HG02973 (cell line): ENCODE data around the gene NELFA.

Experiments
- ATAC-seq: cut with Tn5 transposase; IDR thresholded peaks from one replicate; pipeline ENCODE4 v1.9.1; 2021; ENCODE audit warnings: moderate library complexity; ENCODE audit not compliant: unreplicated experiment

The NELFA gene

GRCh38 chr4:1982124-1983052, 26.4 kb downstream of the NELFA start:
- ATAC-seq: no peak

DNA sequence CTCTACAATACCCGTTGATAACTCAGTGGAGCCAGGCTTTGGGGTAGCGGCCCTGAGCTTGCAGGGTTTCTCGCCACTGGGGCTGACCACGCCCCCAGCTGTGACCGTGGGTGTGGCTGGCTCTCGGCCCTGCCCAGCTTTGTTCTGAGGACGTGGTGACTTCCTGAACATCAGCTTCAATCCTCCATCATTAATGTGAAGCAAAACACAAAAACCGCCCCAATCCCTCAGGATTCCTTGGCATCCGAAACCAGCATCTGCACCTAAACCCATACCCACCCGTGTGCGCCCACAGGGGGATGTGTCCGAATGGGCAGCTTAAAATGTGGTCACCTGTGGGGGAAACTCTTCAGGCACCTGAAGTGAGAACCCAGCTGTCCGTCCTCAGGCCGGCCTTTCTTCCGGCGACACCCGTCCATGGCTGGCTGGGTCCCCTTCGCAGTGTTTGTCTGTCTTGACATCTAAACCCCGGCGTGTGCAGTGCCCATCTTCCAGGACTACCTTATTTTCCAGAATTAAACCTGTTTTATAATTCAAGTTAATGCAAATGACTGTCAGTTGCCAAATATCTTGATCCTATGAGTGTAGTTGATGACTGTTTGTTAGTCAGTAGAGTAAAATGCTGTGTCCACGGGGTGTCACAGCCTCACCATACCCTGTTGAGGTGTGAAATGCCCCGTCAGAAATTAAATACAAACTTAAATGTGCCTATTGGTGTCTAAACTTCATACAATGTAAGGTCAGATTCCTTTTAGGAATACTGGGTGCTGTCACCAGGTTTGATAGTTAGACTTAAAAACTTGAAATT, 27.3 kb downstream of the NELFA start:
- ATAC-seq: no peak

DNA sequence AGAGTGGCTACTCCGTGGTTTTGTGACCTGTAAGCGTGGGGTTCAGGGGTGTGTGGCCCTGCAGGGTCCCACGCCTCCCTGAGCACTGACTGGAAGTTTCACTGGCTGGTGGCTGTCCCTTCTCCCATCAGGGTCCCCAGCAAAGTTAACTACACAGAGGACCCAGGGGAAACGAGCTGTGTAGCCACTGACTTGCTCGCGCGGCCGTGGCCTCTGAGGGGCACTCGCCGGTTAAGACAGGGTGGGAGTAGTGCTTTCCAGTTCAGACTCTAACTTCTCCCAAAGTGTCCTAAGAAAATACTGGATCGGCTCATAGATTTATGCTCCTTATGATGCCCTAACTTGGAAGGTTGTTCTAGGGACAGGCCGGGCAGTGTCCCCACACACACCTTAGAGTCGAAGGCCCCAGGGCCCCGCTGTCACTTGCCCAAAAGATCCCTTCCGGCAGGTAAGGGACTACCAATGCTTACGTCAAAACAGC, 28.2 kb downstream of the NELFA start:
- no peak for ATAC-seq

DNA sequence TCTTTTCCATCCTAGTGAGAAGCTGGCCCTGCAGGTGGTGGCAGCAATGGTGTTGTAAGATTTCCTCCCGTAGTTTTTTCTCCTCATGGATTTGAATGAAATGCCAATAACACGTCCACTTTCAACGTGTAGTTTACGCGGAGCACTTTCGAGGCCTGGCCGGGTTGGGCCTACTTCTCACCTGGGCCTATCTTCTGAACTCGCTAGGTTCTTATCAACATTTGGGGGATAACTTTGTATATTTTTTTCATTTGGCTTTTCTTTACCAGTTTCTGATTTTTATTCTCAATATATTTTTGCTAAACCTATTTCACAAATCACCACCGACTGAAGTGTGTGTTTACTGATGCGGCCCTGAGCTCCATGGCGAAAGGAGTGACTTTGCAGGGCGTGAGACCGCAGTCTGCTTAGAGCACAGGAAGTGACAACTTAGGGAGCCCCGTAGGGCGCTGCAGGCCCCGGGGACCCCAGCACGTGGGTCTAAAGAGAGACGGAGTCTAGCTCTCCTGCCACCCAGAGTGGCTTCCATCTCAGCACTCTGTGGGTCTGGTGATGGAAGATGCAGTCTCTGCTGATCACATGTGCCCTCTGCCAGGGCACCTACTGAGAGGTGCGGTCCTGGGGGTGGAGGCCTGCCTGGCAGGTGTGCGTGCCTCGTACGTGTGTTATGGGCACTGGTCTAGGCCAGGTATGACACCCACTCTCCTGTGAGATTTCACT, 29.1 kb downstream of the NELFA start:
- ATAC-seq: no peak

GRCh38 chr4:1978741-1979476, 29.9 kb downstream of the NELFA start:
- no peak for ATAC-seq

DNA sequence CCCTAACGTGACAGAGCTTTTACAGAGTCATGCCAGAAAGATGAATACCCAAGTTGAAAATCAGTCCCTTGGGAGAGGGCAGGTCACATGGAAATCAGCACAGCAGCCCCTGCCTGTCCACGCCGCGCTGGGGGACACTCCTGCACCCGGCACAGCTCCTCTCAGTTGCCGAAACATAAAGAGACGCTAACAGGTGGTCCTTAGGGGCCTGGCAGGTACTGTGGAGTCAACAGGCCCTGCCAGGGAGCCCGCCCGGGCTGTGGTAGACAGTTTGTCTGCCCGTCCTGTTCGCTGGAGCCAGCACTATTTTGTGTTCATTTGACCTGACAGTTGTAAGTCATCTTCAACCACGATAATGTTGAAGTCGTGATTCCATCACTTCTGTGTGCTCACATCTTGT, 30.5 kb downstream of the NELFA start:
- no peak for ATAC-seq

GRCh38 chr4:1976416-1977352, 32.1 kb downstream of the NELFA start:
- no peak for ATAC-seq

- ATAC-seq: no peak
Measured at GRCh38 chr4:1975880-1976279, 32.9 kb downstream of the NELFA start.

DNA sequence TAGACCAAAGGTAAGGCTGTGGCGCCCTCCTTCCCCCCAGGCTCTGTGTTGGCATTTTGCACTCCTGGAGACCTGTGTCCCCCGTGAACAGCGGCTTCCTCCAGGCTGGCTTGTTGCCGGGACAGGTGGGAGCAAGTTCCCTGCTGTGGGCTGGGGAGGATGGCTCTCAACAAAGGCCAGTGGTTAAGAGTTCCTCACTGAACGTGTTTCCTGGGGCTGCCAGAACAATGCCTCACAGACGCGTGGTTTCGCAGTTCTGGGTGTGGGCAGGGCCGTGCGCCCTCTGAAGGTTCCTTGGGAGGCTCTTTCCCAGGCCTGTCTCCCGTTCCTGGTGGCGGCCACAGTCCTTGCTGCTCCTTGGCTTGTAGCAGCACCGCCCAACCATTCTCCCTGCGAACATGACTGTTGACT, 33.4 kb downstream of the NELFA start:
- no peak for ATAC-seq

- ATAC-seq: no peak
Measured at GRCh38 chr4:1974840-1975239, 33.9 kb downstream of the NELFA start.

GRCh38 chr4:1973661-1974060, 35.1 kb downstream of the NELFA start:
- ATAC-seq: no peak

DNA sequence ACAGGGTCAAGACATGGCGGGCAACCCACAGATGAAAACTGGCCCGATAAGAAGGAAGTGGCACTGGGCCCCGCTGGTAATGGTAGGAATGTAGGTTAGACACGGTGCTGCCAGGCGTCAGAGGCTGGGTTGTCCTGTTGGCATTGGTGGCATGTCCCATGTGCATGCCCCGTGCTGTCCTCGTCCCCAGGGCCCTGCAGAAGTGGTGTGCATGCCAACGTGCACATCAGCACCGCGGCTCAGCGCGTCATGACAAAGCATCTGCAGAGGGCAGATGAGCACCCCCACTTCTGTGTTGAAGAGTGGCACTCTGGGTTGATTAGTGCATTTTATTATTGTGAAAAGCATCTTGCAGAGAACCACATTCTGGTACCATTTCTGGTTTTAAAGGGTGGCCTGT, 35.6 kb downstream of the NELFA start:
- ATAC-seq: no peak

- no peak for ATAC-seq
Measured at GRCh38 chr4:1972414-1972813, 36.4 kb downstream of the NELFA start.

- ATAC-seq: no peak
Measured at GRCh38 chr4:1971456-1972200, 37.1 kb downstream of the NELFA start.

- no peak for ATAC-seq
Measured at GRCh38 chr4:1970926-1971325, 37.8 kb downstream of the NELFA start.

- no peak for ATAC-seq
Measured at GRCh38 chr4:1969928-1970723, 38.6 kb downstream of the NELFA start.

DNA sequence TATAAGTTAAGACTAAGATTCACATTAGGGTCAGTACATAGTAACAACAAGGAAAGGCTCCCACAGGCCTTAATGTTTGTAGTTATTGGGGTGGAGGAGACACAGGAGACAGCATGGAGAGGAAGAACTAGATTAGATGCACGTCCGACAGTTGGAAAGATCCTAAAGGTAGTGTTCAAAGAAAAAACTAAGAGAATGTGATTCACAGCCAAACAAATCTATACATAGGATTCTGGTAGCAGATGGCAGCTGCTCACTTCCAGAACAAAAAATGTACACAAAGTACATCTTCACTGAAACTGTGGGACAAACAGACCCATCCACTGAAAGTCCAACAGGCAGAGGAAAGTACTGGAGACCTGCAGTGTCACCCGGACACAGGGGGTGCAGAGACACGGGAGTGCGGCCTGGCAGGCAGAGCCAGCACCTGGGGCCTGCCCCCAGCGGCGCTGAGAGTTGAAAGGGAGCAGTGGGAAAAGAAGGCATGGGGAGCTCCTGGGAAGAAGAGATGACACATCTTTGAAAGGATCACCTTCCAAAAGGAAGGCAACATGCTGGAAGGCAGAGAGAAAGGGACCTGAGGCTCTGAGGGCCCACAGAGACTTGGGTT, 40.0 kb downstream of the NELFA start:
- no peak for ATAC-seq
